Activated T-cell treated with anti-CD3 and anti-CD28 coated beads for 48 hours (primary cell): ENCODE data around the gene CDH23.

Experiments
- DNase-seq: peaks from one replicate; pipeline ENCODE4 v3.0.0-alpha.2; 2020; ENCODE audit warnings: low read depth

Gene CDH23

GRCh38 chr10:71643904-71644303 lies 247.2 kb downstream of the CDH23 start:
- no peak for DNase-seq

DNA sequence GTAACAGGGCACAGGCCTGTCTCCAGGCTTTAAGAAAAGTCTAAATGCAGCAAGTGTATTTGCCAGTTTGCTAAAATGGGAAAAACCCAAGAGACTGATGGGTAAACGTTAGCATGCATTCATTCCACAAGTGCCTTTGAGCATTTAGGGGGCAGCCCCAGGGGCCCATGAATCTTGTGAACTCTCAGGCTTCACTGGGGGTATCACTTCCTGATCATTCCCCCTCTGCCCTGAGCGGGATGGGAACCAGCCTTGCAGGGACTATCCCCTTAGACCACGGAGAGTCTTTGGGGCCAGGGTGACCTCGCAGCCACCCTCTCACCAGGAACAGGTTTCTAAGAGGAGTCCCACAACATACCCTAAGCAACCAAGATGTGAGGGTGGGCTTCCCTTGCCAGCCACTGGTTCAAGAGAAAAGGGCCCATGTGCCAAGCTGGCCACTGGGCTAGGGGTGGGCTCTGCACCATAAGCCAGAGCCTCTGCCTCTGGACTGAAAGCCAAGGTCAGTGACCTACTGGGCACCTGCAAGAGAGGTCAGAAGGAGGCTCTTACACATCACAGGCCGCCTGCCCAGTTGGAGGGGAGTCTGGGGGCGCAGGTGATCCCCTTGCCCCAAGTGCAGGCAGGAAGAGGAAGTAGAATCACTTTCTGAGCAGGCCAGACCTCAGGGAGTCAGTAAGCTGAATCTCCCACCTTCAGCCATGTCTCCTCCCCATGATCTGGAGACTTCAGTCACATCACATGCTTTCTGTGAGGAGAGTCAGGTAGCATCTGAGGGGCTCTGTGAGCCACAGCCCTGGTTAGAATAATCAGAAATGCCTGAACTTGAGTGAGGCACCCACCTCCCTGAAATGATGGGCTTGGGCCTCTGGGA lies 247.8 kb downstream of the CDH23 start:
- no peak for DNase-seq

GRCh38 chr10:71645185-71645584 lies 248.5 kb downstream of the CDH23 start:
- DNase-seq, result no peak

DNA sequence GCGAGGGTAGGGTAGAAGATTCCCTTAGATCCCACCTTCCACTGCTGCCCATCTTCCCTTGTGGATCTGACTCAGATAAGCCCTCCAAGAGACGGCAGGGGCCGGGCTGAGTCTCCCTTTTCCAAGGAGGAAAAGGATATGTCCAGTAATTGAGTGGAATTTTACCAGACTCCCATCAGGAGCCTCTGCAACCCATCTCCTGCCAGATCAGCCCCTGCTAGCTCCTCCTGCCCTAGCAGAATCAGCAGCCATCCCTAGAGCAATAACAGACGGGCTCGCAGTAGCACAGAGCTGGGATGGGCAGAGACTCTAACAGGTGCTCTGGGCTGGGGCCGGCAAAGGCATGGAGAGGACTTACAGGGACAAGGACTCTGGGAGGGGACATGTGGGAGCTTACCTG lies 249.3 kb downstream of the CDH23 start:
- no peak for DNase-seq

GRCh38 chr10:71646592-71647292 lies 250.0 kb downstream of the CDH23 start:
- DNase-seq, result no peak

GRCh38 chr10:71647526-71648253 lies 251.0 kb downstream of the CDH23 start:
- DNase-seq, result no peak

- DNase-seq, result no peak
These were observed 251.7 kb downstream of the CDH23 start for GRCh38 chr10:71648254-71648932.

DNA sequence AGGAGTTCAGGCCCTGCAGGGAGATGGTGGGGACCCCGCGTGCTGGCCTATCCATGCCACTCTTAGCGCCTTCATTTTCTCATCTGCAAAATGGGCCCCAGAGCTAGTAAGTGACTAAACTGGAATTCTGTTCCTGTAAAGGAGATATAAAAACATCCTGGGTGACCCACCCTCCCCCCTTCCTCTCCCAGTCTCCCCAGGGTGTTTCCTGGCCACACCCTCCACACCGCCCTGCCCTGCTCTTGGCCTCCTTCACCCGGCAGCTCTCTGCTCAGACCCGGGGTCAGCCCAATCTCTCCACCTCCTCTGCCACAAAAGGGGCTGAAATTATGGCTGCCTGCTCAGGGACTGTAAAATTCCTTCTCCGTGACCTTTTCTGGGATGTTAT lies 252.2 kb downstream of the CDH23 start:
- DNase-seq, result no peak

DNA sequence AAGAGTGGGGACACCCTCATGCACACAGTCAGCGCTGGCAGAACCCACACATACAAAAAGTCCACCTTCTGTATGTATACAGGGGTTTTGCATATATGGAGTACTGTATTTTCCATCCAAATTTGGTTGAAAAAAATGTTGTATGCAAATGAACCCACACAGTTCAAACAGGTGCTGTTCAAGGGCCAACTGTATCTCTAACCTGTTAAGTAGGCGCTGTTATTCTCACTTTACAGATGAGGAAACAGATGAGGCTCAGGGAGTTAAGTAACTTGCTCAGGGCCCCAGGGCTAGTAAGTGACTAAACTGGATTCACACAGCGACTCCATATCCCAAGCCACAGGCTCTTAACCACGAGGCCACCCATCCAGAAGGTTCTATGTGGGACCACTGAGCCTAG lies 252.9 kb downstream of the CDH23 start:
- no peak for DNase-seq

- DNase-seq, result no peak
These were observed 253.7 kb downstream of the CDH23 start for GRCh38 chr10:71650397-71650796.

DNA sequence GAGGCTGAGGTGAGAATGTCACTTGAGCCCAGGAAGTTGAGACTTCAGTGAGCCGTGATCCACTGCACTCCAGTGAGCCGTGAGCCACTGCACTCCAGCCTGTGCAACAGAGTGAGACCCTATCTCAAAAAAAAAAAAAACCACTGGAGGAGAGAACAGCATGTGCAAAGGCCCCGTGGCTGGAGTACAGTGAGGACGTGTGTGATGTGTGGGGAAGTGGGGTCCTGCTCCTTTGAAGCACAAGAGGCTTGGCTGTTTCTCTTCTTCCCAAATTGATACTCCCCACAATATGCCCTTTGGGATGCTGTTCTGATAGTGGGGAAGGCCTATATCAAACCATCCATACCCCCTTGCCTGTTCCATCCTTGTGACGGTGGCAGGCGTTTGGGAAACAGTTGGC lies 254.7 kb downstream of the CDH23 start:
- DNase-seq, result no peak

- no peak for DNase-seq
These were observed 255.2 kb downstream of the CDH23 start for GRCh38 chr10:71651928-71652327.

GRCh38 chr10:71653044-71653443 lies 256.3 kb downstream of the CDH23 start:
- DNase-seq, result no peak

DNA sequence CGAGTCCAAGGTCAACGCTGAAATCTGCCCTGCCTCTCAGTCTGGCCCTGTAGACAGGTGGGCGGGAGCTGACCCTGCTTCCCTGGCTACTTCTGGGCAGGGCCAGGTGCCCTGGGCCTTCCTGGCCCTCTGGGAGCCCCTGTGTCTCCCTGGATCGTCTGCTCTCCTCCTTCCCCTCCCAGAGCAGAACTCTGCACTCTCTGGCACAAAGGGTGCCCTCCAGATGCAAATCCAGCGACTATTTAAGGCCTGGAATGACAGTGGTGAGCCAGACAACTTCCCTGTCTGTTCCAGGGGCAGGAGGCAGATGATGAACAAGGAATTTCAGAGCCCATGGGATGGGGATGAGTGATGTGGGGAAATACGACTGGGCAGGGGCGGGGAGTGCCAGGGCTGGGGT lies 259.5 kb downstream of the CDH23 start:
- DNase-seq, result no peak

GRCh38 chr10:71657604-71658466 lies 261.1 kb downstream of the CDH23 start:
- no peak for DNase-seq

- no peak for DNase-seq
These were observed 261.7 kb downstream of the CDH23 start for GRCh38 chr10:71658467-71658745.

- DNase-seq, result no peak
These were observed 262.5 kb downstream of the CDH23 start for GRCh38 chr10:71659111-71659634.

GRCh38 chr10:71659737-71660136 lies 263.0 kb downstream of the CDH23 start:
- DNase-seq, result no peak

DNA sequence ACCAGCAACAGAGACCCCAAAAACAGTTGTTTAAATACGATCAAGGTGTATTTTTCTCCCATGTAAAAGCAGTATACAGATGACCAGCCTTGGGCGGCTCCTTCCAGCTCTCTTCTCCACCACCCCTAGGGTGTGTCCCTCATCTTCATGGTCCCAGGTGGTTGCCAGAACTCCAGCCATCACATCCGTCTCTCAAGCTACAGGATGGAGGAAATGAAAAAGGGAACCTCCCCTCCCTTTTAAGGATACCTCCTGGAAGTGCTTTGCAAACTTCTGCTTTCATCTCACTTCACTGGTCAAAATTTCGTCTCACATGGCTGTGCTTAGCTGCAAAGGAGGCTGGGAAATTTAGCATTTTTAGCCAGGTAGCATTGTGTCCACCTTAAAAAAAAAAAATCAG lies 263.6 kb downstream of the CDH23 start:
- DNase-seq, result no peak

DNA sequence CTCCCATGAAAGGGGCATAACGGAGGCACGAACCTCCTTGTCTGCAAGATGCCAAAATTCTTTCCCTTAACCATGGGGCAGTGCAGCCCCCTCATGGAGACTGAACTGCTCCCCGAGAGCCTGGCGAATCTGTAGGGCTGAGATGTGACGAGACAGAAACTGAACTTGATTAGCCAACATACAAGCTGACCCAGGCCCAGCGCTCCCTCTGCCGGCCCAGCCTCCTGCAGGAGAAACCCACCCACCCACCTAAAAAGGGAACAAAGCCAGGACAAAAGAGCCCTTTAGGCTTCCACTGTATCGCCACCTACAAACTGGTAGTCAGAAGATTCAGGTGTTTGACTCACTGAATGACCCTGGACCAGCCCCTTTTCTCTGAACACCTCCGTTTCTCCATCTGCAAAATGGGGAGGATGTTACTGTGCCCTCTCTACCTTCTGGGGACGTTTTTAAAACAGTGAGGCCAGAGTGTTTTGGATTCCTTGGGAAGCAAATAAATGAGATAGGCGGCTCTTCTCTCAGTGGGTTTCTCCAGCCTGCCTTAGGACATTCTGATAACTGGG lies 264.4 kb downstream of the CDH23 start:
- no peak for DNase-seq

DNA sequence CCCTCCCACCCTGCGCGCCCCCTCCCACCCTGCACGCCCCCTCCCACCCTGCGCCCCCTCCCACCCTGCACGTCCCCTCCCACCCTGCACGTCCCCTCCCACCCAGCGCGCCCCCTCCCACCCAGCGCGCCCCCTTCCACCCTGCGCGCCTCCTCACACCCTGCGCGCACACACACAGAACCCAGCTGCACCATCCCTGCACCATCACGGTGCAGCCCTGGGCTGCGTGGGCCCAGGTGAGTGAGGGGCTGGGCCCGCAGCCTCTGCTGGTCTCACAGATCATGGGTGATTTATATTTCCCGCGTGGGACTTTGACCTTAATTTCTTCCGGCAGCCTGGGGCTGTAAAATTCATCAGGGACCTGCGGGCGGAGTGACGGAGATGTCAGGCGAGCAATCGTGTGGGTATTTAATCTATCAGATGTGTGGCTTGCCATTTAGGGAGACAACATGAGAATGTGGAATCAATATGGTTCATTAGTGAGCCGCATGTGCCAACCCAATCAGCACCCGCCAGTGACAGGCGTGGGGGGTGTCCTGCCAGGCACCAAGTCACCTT lies 265.1 kb downstream of the CDH23 start:
- no peak for DNase-seq
